GM18861 (cell line): ENCODE data around the gene CCDC12.

Experiments used
- ATAC-seq: cut with Tn5 transposase; IDR thresholded peaks from one replicate; pipeline ENCODE4 v1.9.1; 2021; ENCODE audit not compliant: unreplicated experiment

CCDC12 gene

DNA sequence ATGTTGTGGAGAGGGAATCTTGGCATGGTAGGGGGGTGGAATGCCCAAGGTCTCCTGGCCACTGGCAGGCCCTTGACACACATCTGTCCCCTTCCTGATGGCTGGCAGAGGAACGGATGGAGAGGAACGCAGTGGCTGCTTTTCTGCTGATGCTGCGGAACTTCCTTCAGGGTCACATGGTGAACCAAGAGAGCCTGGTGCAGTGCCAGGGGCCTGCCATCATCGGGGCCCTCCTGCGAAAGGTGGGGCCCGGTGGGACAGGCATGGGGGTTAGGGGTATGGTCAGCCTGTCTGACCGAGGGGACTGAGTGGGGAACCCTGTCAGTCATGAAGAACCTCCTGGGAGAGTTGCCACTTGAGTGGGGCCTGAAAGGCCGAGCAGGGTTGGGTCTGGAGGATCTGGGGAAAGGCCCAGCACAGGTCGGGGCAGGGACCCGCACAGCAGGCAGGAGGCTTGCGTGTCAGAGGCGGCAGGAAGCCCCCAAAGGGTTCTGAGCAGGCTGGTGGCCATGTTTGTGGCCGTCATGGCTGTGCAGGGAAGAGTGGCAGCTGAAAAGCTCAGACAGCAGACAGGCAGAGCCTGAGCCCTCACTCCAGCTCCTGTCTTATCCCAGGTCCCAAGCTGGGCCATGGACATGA is 21.0 kb upstream of the CCDC12 start:
- no peak for ATAC-seq

DNA sequence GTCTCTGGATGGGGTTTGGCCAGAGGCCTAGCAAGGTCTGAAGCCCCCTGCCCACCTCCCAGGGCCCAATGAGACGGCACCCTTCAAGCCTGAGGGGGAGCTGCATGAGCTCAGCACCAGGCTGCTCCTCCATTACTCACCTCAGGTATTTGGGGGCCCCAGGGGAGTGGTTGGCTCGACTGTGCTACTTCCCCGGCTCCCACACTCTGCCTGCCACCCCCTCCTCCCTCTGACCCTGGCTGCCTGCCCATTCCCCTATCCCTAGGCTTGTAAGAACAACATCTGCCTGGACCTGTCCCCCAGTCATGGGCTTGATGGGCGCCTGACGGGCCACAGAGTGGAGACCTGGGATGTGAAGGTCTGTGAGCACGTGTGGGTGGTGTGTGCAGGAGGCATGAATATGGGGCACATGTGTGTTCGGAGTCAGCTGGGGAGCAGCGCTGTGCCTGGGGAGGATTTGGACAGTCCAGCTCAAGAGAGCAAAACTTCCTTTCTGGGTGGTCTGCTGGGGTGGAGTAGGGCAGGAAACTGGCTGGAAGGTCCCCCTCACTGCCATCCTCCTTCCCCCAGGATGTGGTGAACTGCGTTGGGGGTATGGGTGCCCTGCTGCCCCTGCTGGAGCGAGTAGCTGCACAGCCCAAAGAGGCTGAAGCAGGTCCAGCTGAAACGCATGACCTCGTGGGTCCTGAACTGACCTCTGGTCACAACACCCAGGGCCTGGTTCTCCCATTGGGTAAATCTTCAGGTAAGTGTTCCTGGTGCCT is 20.3 kb upstream of the CCDC12 start:
- no peak for ATAC-seq

DNA sequence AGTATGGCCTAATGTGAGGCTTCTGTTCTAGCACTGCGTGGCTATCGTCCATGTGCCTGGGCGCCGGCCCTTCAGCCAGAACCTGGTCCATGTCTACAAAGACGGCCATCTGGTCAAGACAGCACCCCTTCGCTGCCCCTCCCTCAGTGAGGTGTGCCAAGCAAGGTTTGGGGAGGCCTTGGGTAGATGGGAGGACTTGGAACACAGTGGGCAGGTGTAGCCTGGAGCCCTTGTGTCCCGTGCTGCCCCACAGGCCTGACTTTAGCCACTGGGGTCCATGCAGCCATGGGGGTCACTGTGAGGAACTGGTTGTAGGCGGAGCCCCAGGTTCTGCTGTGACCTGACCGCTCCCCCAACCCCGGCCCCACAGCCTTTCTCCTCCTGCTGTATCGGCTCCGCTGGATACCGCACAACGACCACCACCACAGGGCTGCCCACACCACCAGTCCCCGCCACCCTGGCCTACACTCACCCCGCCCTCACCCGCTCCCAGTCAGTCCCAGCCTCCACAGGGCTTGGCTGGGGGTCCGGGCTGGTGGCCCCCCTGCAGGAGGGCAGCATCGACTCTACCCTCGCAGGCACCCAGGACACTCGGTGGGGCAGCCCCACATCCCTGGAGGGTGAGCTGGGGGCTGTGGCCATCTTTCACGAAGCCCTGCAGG is 19.5 kb upstream of the CCDC12 start:
- no peak for ATAC-seq

DNA sequence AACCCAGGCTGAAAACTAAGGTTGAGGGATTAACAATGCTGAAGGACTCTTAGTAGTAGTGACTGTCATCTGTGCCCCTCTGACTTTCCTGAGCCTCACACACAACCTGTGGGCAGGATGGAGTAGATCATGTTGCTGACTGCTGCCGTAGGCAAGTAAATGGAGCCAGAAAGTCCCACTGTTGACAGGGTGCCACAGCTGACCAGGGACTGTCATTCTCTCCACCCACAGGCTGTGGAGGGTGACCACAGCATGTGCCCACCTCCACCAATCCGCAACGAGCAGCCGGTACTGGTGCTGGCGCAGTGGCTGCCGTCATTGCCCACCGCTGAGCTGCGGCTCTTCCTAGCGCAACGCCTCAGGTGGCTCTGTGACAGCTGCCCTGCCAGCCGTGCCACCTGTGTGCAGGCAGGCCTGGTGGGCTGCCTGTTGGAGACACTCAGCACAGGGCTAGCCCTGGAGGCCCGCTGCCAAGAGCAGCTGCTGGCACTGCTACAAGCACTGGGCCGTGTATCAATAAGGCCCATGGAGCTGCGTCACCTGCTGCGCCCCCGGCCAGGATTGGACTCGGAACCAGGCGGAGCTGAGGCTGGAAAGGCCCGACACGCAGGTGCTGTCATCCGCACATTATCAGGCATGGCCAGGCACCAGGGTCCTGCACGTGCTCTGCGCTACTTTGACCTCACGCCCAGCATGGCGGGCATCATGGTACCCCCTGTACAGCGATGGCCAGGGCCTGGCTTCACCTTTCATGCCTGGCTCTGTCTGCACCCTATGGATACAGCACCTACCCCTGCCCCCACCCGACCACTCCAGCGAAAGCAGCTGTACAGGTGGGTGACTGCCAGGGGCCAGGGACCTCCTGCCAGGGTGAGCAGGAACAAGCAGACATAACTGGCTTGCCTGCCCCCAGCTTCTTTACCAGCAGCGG is 18.5 kb upstream of the CCDC12 start:
- no peak for ATAC-seq

DNA sequence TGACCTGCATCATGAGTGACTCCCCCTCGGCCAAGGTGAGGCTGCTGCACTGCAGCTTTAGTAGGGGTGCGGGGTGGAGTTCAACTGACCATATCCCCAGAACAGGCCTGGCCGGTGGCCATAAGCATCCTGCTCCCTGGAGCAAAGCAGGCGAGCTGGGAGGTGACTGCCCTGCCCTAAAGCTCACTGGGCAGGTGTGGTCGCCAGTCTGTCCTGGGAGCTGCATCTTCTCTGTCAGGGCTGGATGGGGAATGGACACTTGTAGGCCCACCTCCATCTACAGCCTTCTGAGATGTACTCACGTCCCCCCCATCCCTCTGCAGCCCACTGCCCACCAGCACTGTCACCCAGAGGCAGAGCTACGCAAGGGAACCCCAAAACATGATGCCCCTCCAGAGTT is 17.4 kb upstream of the CCDC12 start:
- ATAC-seq: no peak

DNA sequence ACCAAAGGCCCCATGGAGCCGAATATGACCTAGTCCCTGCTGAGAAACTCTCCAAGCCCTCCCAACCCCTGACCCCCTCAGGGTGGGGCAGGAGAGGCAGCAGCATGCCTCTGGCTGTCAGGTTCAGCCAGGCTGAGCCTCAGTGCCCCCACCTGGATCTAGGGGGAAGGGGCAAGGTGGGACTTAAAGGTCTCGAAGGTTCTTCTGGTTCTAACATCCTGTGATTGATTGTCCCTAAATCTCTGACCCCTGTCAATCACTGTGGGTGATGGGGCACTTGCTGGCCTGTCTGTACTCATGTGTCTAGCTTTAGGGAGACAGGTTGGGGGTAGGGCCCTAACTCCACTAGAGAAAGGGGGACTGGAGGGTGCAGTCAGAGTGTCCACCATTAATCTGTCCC is 16.7 kb upstream of the CCDC12 start:
- no peak for ATAC-seq

DNA sequence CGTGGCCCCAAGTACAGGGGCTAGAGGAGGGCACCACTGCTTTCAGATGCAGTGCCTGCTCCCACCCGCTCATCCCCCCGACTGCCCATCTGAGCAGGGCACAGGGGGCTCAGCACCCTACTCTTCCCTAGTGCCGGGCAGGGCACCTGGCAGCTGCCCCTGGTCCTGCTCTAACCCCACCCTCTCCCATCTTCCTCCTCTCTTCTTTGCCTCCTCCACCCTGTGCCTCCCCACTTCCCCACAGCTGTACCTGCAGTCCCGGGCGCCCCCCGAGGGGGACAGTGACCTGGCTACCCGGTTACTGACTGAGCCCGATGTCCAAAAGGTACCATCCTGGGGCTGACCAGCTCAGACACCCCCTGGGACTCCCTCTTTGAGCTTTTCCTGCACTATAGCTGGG is 15.7 kb upstream of the CCDC12 start:
- ATAC-seq: no peak

DNA sequence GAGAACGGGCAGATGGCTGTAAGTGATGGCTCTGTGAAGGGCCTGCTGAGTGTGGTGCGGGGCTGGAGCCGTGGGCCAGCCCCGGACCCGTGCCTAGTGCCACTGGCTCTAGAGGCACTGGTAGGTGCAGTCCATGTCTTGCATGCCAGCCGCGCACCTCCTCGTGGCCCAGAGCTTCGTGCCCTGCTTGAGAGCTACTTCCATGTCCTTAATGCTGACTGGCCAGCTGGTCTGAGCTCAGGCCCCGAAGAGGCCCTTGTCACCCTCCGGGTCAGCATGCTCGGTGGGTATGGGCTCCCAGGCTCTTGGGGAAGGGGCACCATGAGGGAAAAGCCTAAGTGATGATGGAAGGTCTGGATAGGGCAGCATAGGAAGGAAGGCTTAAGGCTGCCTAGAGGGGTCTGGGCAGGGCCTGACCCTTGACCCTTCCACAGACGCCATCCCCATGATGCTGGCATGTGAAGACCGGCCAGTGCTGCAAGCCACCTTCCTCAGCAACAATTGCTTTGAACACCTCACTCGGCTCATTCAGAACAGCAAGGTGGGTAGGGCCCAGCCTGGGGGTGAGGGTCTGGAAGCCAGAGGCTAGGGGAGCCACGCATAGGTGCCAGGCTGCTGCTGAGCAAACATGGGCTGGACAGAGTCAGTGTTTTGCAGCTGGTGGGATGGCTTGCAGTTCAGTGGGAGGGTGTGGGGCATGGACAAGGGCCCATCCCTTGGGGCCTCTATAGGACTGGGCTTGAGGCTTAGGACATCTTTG is 15.0 kb upstream of the CCDC12 start:
- ATAC-seq: no peak

DNA sequence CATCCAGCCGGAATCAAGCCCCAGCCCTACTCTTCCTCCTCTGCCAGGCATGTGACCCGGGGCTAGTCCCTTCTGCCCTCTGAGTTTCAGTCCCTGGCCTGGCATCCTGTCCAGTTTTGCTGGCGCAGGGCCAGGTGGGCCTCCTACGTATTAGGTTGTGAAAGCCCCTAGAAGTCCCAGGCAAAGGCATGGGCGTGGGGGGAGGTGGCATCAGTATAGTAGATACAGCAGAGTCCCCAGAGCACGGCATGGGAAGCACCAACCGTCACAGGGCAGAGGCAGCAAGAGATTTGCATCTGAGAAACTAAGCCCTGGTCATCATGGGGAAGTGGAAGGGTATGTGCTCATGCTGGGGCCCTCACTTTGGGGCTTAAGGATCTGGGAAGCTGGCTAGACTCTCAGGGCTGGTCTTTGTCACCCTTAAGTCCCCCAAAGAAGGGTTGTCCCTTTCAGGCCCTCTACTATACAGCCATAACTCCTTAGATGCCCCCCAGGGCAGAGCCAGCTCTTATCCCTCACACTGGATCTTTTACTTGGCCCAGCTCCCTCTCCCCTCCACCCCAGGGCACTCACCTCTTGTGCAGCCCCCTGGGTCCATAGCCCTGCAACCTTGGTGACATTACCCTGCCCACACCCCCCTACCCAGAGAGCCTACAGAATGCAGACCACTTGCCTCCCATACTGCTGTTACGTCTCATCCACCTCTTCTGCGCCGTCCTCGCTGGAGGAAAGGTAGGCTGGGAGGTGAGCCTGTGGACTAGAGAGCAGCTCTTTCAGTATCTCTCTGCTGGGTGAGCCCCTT is 14.2 kb upstream of the CCDC12 start:
- peak; percentile 31 for ATAC-seq

DNA sequence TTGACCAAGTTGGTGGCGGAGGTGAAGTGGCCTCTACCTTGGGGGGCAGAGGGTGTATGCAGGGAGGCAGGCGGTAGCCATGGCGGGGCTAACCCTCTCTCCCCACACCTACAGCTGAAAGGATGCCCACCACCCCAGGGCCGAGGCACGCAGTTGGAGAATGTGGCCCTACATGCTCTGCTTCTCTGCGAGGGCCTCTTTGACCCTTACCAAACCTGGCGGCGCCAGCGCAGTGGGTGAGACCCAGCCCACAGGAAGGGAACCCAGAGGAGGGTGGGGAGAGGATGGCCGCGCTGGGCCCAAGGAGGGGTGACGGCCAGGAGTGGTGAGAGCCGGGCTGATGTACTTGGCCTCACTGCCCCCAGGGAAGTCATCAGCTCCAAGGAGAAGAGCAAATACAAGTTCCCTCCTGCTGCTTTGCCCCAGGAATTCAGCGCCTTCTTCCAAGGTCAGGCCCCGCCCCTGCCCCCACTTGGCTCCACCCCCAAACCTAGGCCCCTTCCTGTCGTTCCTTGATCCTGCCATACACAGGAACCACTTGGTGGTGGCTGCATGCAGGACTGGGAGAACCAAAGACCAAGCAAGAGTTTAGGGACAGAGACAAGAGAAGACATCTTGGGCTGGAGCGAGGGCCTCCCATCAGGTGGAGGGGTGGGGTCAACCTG is 12.7 kb upstream of the CCDC12 start:
- no peak for ATAC-seq

DNA sequence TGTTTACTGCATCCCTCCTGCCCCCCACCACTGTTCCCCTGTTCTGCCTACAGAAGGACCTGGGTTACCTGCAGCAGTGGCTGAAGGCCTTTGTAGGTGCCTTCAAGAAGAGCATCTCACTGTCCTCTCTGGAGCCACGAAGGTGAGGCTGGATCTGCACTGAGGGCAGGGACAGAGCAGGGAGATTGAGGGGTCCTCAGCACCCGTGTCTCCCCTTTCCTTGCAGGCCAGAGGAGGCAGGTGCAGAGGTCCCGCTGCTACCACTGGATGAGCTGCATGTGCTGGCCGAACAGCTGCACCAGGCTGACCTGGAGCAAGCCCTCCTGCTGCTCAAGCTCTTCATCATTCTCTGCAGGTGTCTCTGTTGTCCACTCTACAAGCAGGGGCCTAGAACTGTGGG is 12.1 kb upstream of the CCDC12 start:
- no peak for ATAC-seq

DNA sequence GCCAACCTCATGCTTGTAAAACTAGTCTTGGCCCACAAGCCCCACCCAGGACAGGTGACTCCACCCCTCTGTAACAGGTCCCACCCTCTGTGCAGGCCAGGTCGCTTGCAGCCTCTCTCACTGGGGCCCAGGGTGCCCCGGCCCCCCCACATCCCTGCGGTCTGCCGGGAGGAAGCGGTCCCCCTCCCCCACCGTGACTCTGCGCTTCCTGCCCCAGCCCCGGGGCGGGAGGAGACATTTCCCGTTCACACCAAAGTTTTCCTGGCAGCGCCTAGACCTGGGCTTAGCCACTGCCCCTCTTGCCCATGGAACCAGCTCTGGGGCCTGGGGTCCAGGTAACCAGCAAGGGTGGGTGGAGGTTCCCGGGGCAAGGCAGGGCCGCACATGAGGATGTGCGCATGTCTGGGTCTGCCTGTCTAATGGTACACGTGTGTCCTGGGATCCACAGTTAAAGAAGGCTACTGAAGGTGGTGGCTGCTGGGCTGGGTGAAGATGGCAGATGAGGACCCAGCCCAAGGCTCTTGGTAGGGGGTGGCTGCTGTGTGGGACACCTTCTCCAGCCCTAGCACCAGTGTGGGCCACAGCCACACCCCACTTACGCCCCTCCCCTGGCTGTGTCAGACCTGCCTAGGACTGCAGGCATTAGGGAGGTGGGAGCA is 11.3 kb upstream of the CCDC12 start:
- ATAC-seq: peak; percentile 38

DNA sequence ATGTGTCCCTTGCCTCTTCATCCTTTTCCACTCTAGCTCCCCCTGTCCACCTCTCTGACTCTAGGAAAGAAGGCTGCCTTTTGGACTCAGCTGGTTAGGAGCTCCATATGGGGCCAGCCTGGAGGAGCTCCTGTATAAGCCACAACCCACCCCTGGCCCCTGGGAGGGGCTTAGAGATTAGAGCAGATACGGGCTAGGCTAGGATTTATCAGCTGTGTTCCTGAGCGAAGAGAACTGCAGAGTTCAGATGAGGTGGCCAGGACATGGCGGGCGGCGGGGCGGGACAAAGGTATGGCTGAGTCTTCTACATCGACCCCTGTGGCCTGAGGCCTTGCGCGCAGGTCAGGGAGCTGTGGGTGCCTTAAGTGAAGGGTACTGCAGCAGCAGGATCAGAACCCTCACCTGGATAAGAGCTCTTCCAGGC is 10.8 kb upstream of the CCDC12 start:
- ATAC-seq: no peak

DNA sequence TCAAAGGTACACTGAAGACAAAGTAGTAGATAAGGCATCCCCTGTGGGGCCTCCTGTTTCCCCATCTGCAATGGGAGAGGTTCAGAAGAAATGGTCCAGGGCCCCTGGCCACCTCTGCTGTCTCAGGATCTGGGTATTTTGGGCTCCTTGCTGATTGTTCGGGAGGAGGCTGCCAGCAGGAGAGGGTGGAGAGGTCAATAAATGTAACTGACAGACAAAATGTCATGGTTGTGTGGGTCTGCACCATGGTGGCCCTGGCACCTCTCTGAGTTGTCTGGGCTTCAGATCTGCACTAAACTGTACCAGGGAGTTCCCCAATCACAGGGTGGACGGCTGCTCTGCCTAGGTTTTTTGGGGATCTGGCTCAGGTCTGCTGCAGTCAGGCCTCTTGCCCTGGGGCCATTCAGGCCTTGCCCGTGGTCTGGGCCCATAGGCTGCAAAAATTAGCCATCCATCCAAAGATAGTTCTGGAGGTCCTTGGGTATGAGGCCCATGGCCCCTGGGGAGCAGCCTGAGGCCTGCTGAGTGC is 10.3 kb upstream of the CCDC12 start:
- no peak for ATAC-seq

DNA sequence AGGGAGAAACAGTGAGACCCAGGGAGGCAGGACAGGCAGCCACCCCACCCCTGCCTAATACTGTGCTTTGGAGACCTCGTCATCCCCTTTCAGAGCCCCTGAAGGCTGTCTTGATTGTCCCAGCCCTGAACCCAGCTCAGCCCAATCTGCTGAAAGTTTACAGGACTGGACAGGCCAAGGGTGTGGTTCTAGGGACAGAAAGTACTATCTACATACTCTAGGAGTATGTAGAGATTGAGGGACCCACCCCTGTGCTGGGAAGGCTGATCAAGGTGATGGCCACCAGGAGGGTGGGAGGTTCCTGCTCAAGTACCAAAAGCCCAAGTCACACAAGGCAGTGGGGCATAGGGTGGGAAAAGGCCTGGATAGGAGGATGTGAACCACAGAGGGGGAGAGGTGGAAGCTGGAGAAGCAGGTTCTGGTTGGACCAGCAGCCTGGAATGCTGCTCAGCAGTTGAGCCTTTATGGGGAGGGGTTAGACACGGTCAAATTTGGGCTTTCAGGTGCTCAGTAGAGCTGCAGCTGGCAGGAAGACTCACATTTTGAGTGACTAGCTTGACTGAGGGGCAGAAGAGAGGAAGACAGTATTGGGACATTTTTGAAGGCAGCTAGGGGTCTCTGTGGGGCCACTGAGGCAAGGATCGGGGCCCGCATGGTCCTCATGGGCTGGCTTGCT is 9.6 kb upstream of the CCDC12 start:
- no peak for ATAC-seq

DNA sequence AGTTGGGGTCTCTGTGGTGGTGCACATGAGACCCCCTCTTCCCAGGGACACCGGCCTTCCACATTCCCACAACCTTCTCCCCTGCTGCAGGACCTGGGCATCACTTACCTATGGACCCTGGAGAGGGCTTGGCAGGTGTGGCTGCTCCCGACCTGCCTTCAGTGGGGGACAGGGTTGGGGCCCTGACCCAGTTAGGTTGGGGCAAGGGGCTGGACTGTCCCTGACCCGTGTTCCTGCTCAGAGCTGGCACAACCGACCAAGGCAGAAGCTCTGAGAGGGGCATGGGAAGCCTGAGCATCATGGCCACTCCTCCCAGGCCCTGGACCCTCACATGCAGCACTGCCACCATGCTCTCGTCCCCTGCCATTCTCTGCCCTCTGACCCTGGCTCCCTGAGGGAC is 9.0 kb upstream of the CCDC12 start:
- ATAC-seq: no peak

DNA sequence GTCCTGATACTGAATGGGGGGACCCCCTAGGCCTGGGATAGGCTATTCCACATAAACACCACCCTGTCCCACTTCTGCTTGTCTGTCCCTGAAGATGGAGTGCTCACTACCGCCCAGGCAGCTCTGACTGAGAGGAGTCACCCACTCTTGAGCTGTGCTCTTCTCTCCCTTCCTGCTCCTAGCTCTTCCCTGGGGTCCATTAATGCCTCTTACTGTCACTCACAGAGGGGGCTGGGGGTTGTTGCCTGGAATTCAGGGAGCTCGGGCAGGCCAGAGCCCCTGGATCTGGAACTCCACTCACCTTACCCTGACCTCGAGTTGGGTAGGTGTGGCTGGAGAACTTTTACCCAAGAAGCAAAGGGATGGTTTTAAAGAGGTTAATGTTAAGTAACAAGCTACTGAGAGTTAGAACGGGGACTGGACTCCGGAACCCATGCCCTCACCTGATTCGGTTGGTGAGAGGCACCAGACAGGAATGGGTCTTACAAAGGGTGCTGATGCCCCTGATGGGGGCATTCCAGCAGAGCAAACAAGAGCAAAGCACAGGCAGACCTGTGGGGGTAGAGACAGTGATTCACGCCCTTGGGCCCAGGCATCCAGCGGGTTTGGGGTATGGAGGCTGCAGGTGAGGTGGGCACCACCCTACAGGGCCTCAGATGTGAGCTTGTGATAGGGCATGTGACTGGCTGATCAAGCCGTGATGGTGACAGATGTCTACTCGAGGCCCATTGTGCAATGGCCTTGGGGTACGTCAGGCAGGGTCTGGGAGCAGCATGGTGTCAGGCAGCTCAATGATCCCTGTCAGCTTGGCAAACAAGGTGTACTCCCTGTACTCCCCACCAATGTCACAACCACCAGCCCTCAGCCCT is 8.3 kb upstream of the CCDC12 start:
- ATAC-seq: no peak
